ENCODE measurements around the gene PKHD1.

- TF ChIP-seq CTCF (IDR thresholded peaks at IDR 0.05) (no peak), POLR2A (IDR thresholded peaks at IDR 0.05) (no peak), EP300 (IDR thresholded peaks at IDR 0.05) (no peak)
These were observed 247.6 kb downstream of the PKHD1 start for GRCh38 chr6:51839726-51840374.
